Measurements from ENCODE around the gene CAPN11. TPM values are rescaled to one million over a fixed set of nuclear protein-coding genes. Genes with fewer than 3 reads are reported as not detected.

Gene CAPN11
- total RNA-seq, 1 experiment from 2014 or later = not detected

GRCh38 chr6:44214307-44214706, 55.7 kb downstream of the CAPN11 start:
- Histone ChIP-seq H3K27me3 (ENCODE audit: low read length) (no peaks in the 10 kb centered on the region), H3K4me1 (ENCODE audit: insufficient read depth, low read length) (peaks cover 6% of the 10 kb centered on the region; the same call in 1 of the 2 replicates), H3F3A (ENCODE audit: low read length, unreplicated experiment) (no peaks in the 10 kb centered on the region), H3K79me2 (ENCODE audit: low read length) (no peaks in the 10 kb centered on the region), H3K9me2 (replicated peaks; ENCODE audit: low read length) (no peaks in the 10 kb centered on the region), H3K4me2 (ENCODE audit: low read length) (no peak overlapping the region), H3K4me3 (ENCODE audit: low read length) (no peak overlapping the region), H4K20me1 (ENCODE audit: low read length) (no peaks in the 10 kb centered on the region), H3K27ac (ENCODE audit: low read length) (no peak overlapping the region), H2AFZ (ENCODE audit: low read length) (no peak overlapping the region), H3K36me3 (ENCODE audit: low read depth, low read length) (no peaks in the 10 kb centered on the region), H3K9ac (ENCODE audit: low read length) (no peak overlapping the region), H3K9me3 (ENCODE audit: low read length) (no peaks in the 10 kb centered on the region)
- BruUV-seq (replicated peaks) = no TSS peak
- TF ChIP-seq EZH2 (IDR thresholded peaks at IDR 0.05; ENCODE audit: low read length, unreplicated experiment) (no peak), EZH2phosphoT487 (IDR thresholded peaks at IDR 0.05; ENCODE audit: borderline replicate concordance, low read length) (no peak)
- TF ChIP-seq, protein P1, sequence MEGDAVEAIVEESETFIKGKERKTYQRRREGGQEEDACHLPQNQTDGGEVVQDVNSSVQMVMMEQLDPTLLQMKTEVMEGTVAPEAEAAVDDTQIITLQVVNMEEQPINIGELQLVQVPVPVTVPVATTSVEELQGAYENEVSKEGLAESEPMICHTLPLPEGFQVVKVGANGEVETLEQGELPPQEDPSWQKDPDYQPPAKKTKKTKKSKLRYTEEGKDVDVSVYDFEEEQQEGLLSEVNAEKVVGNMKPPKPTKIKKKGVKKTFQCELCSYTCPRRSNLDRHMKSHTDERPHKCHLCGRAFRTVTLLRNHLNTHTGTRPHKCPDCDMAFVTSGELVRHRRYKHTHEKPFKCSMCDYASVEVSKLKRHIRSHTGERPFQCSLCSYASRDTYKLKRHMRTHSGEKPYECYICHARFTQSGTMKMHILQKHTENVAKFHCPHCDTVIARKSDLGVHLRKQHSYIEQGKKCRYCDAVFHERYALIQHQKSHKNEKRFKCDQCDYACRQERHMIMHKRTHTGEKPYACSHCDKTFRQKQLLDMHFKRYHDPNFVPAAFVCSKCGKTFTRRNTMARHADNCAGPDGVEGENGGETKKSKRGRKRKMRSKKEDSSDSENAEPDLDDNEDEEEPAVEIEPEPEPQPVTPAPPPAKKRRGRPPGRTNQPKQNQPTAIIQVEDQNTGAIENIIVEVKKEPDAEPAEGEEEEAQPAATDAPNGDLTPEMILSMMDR (conservative IDR thresholded peaks at IDR 0.05; ENCODE audit: low read depth, low read length) = no peak
- ATAC-seq (no peak), DNase-seq (no peak)
- intact Hi-C loops (cut with micrococcal nuclease) = no loop called here
- POLR2A ChIA-PET (ENCODE audit: unreplicated experiment) = no interaction called here
- CTCF ChIA-PET = no interaction called here

DNA sequence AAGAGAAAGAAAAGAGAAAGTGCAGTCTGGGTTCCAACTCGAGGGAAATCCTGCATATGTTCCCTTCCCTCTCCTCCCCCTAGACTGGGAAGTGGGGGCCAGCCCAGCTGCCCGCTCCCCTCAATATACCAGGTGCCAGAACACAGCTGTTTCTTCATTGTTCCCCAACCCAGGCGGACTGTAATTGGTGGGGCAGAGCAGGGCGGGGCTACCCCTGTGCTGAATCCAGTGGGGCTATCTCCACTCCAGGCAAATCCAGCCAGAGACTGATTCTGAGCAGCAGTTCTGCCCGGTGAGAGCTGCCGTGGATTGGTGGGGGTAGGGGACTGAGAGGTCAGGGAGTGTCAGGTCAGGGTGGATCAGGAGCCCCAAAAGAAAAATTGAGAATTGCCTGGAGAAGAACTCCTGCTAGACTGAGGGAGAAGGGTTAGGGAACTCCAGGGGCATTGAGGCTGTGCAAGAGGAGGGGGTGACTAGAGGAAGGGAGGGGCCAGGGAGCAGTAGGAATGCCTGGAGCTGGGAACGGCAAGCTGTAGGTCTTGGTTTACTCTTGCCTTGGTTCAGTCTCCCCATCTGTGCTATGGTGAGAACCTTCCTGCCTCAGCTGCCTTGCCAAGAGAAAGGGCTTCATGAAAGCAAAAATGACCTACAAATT, 58.2 kb downstream of the CAPN11 start, which contains the start of gene MYMX:
MYMX (plus strand) TSS at position 250 of the 655 bp plus-strand sequence. CDS start 546 bp downstream, outside the sequence.
- POLR2A ChIA-PET (ENCODE audit: unreplicated experiment) = no interaction called here
- intact Hi-C loops (cut with micrococcal nuclease) = no loop called here
- no peak within 1 kb of the TSS for H3K9ac ChIP-seq (ENCODE audit: low read length)

More for the DNA sequence above, 58.2 kb downstream of the CAPN11 start, which contains the start of gene MYMX:
- TF ChIP-seq EZH2phosphoT487 (IDR thresholded peaks at IDR 0.05; ENCODE audit: borderline replicate concordance, low read length) = no peak
- TF ChIP-seq, protein P1 (conservative IDR thresholded peaks at IDR 0.05; ENCODE audit: low read depth, low read length) = no peak
- no peak for TF ChIP-seq EZH2 (IDR thresholded peaks at IDR 0.05; ENCODE audit: low read length, unreplicated experiment)
- no peak within 1 kb of the TSS for H3K27ac ChIP-seq (ENCODE audit: low read length)
- H2AFZ ChIP-seq (ENCODE audit: low read length) = no peak within 1 kb of the TSS
- H4K20me1 ChIP-seq (ENCODE audit: low read length) = no peaks in the 10 kb centered on the region
- no peaks in the 10 kb centered on the region for H3K9me2 ChIP-seq (replicated peaks; ENCODE audit: low read length)
- H3K79me2 ChIP-seq (ENCODE audit: low read length) = no peaks in the 10 kb centered on the region
- no peak for DNase-seq
- peaks cover 18% of the 10 kb centered on the region; the same call in 1 of the 2 replicates for H3K4me1 ChIP-seq (ENCODE audit: insufficient read depth, low read length)
- no peak within 1 kb of the TSS for H3K4me2 ChIP-seq (ENCODE audit: low read length)
- H3K9me3 ChIP-seq (ENCODE audit: low read length) = no peaks in the 10 kb centered on the region
- no peaks in the 10 kb centered on the region for H3K27me3 ChIP-seq (ENCODE audit: low read length)
- no peak within 1 kb of the TSS for H3K4me3 ChIP-seq (ENCODE audit: low read length)
- no peaks in the 10 kb centered on the region for H3K36me3 ChIP-seq (ENCODE audit: low read depth, low read length)
- ATAC-seq = no peak
- CTCF ChIA-PET = no interaction called here
- H3F3A ChIP-seq (ENCODE audit: low read length, unreplicated experiment) = peaks cover 4% of the 10 kb centered on the region
- no TSS peak for BruUV-seq (replicated peaks)
